Activated CD8-positive, alpha-beta memory T cell treated with anti-CD3 and anti-CD28 coated beads, Interleukin-2, amount 10 ng/mL, durations not matched to agents 7 days and 5 days (primary cell): ENCODE results near the gene LMBR1. TPM values are rescaled to one million over a fixed set of nuclear protein-coding genes. Genes with fewer than 3 reads are reported as not detected.

ENCODE experiments used
- ATAC-seq: fragments of 150-1000 bp; cut with Tn5 transposase; one replicate; pipeline ENCODE4 v1.10.0; 2021; ENCODE audit warnings: moderate library complexity
- CTCF ChIA-PET: fragments of 350-600 bp; sonication (Branson Sonifier 250); formaldehyde crosslinking; loops from one replicate; lab custom pipeline; 2021; ENCODE audit warnings: antibody characterized with exemption; lab: Charles Lee
- DNase-seq: peaks from one replicate; pipeline ENCODE4 v3.0.0-alpha.2; 2020
- H3K27ac Mint-ChIP-seq: one replicate; pipeline ENCODE4 v1.8.0; 2021; ENCODE audit warnings: mild to moderate bottlenecking, mixed read lengths
- H3K27me3 Mint-ChIP-seq: one replicate; pipeline ENCODE4 v1.8.0; 2021; ENCODE audit warnings: mixed read lengths
- H3K36me3 Mint-ChIP-seq: one replicate; pipeline ENCODE4 v1.8.0; 2021; ENCODE audit warnings: mild to moderate bottlenecking, mixed read lengths
- H3K4me1 Mint-ChIP-seq: one replicate; pipeline ENCODE4 v1.8.0; 2021; ENCODE audit warnings: mixed read lengths
- H3K4me3 Mint-ChIP-seq: one replicate; pipeline ENCODE4 v1.8.0; 2021; ENCODE audit warnings: mild to moderate bottlenecking, moderate library complexity, mixed read lengths
- H3K9me3 Mint-ChIP-seq: one replicate; pipeline ENCODE4 v1.8.0; 2022; ENCODE audit warnings: low read depth, mixed read lengths
- total RNA-seq, 2 experiments: library from RNA; stranded (reverse); gene quantifications; one replicate each; pipeline ENCODE4 v1.2.3, GENCODE V29; 2021

Gene LMBR1
- total RNA-seq, 2 experiments from 2014 or later = 64.0 to 69.8 TPM

GRCh38 chr7:156673454-156673853, 219.5 kb downstream of the LMBR1 start:
- Mint-ChIP-seq H3K27me3 (no peaks in the 10 kb centered on the region), H3K9me3 (no peaks in the 10 kb centered on the region), H3K4me3 (no peak overlapping the region), H3K27ac (no peak overlapping the region), H3K36me3 (peaks cover 16% of the 10 kb centered on the region), H3K4me1 (peaks cover 3% of the 10 kb centered on the region)
- ATAC-seq = no peak
- DNase-seq = no peak
- CTCF ChIA-PET = no interaction called here

DNA sequence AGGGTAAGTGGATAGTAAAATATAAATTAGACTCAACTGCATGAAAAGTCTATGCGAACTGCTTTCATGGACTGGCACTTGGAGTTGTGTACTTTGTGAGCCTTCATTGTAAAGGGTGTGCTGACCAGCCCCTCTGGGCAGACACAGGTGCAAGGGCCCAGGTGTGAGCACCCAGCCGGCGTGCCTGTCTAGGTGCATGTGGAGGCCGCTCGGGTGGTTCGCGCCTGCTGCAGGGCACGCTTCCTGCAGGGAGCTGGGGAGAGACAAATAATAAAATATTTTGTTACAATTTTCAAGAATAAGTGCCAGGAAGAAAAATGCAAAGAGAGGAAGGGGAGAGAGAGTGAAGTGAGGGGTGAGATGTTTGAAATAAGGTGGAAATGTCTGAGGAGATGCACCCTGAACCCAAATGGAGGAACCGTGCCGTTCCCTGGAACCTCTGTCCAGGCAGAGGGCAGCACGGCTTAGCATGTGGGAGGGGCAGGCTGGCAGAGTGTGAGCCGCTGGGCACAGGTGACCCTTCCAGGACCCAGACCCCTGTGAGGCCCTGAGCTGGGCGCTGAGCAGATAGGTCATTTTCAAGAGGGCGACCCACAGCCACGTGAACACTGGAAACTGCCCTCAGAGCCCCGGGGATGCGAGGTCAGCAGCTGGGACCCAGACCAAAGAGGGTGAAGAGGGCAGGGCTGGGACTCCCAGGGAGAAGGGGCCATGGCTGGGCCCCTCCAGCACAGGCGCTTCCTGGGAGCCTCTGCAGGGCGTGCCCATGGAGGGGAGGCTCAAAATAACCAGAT, 223.8 kb downstream of the LMBR1 start:
- CTCF ChIA-PET = no interaction called here
- Mint-ChIP-seq H3K4me1 (no peaks in the 10 kb centered on the region), H3K4me3 (no peak overlapping the region), H3K27ac (no peak overlapping the region), H3K9me3 (no peaks in the 10 kb centered on the region), H3K27me3 (no peaks in the 10 kb centered on the region), H3K36me3 (no peaks in the 10 kb centered on the region)
- no peak for DNase-seq
- ATAC-seq = no peak

DNA sequence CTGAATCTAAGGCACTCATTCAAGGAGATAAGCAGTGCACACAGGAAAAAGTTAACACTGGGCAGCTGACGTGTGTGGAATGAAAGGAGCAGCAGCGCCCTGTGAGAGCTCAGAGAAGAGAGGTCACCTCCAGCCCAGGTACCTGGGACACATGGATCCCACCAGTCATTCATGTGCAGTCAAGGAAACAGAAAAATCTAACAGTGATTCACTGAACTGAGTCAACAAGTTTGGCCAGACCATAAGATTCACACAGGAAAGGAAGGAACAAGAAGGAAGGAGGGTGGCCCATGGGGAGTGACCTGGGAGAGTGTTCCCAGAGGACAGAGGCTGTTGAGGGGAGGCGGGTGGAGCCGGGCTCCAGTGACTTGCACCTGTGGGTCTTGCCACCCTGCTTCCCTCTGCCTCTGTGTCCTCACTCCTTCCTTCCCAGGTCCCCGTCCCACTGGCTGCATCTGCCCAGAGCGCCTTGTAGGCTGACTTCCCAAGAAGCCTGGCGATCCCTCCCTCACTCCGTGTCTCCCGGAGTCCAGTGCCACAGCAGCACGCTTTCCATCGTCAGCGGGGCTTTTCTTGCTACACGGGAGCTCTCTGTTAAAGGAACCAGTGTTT, 224.7 kb downstream of the LMBR1 start:
- Mint-ChIP-seq H3K27me3 (no peaks in the 10 kb centered on the region), H3K9me3 (no peaks in the 10 kb centered on the region), H3K4me3 (no peak overlapping the region), H3K36me3 (no peaks in the 10 kb centered on the region), H3K4me1 (no peaks in the 10 kb centered on the region), H3K27ac (no peak overlapping the region)
- ATAC-seq (no peak), DNase-seq (no peak)
- CTCF ChIA-PET = no interaction called here

- Mint-ChIP-seq H3K36me3 (no peaks in the 10 kb centered on the region), H3K4me1 (no peaks in the 10 kb centered on the region), H3K9me3 (no peaks in the 10 kb centered on the region), H3K27ac (no peak overlapping the region), H3K27me3 (no peaks in the 10 kb centered on the region), H3K4me3 (no peak overlapping the region)
- ATAC-seq (no peak), DNase-seq (no peak)
- CTCF ChIA-PET = no interaction called here
Observed at GRCh38 chr7:156667110-156667426, 225.9 kb downstream of the LMBR1 start.

DNA sequence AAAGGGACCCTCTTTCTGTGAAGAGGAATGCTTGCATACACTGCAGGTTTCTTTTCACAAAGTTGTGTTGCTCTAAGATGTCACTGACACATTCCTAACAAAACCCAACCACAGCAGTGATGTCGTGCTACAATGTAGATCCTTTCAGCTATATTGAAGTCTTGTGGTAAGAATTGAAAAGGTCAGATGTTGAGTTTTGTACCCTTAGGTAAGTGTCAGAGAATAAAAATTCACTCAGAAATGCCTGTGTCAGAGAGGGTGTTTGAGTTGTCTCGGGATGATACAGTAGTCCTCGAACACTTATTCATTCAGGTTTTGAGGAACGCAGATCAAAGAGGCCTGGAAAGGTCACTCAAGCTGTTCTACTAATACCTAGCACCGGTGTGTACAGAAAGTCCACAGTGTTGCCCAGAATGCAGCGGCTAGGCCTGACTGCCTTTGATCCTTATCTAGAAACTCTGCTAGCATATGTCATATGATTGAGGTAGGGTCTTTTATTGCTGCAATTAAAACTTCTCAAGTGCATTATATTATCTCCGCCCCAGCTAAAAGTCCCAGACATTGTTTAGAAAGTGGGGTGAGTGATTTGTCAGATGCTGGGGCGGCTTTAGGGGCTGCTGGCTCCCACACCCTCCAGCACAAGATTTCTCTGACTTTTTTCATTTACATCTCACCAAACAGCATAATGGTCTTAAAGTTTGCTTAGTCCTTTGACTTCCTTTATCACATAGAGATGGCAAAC, 226.4 kb downstream of the LMBR1 start:
- ATAC-seq (no peak), DNase-seq (no peak)
- no peaks in the 10 kb centered on the region for H3K9me3 Mint-ChIP-seq
- H3K36me3 Mint-ChIP-seq = no peaks in the 10 kb centered on the region
- H3K27me3 Mint-ChIP-seq = no peaks in the 10 kb centered on the region
- no peaks in the 10 kb centered on the region for H3K4me1 Mint-ChIP-seq
- H3K27ac Mint-ChIP-seq = no peak overlapping the region
- CTCF ChIA-PET = no interaction called here
- H3K4me3 Mint-ChIP-seq = no peak overlapping the region

DNA sequence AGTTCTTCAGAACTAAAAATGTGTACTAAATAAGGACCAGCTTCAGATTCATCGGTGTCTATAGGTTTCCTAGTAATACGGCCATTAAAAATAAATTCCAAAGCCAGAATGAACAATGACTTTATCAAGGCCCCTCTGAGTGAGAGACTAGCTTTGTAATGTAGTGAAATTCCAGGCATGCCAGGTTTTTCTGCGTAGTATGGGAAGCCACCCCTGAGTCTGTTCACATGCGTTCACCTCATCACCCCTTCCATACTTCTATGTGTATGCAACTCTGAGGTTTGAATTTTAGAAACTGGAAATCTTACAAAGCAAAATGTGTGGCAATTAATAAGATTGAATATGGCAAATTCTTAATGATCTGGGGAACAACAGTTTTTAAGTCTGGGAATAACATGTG, 227.9 kb downstream of the LMBR1 start:
- no peak overlapping the region for H3K27ac Mint-ChIP-seq
- H3K9me3 Mint-ChIP-seq = no peaks in the 10 kb centered on the region
- no peaks in the 10 kb centered on the region for H3K36me3 Mint-ChIP-seq
- DNase-seq (no peak), ATAC-seq (no peak)
- no peak overlapping the region for H3K4me3 Mint-ChIP-seq
- CTCF ChIA-PET = interaction anchor here (0.9 kb wide), 1 partner anchor 15 kb away, joined by 3 read pairs; no protein-coding TSS in a partner anchor
- H3K27me3 Mint-ChIP-seq = peaks cover 2% of the 10 kb centered on the region
- no peaks in the 10 kb centered on the region for H3K4me1 Mint-ChIP-seq

DNA sequence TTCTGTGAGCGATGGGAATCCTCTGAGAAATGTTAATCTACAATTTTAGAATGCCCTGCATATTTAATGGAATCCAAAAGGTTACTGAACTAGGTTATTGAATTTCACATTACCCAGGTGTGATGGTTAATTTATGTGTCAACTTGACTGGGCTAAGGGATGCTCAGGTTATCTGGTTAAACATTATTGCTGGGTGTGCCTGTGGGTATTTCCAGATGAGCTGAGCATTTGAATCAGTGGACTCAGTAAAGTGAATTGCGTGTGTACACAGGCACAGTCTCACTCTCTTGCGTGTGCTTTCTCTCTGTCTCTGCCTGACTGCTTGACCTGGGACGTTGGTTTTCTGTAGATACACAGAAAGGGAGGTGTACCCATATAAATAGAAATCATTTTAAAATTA, 230.7 kb downstream of the LMBR1 start:
- CTCF ChIA-PET = no interaction called here
- no peak for DNase-seq
- H3K36me3 Mint-ChIP-seq = no peaks in the 10 kb centered on the region
- H3K27me3 Mint-ChIP-seq = peaks cover 14% of the 10 kb centered on the region
- no peak for ATAC-seq
- H3K27ac Mint-ChIP-seq = no peak overlapping the region
- H3K4me3 Mint-ChIP-seq = no peak overlapping the region
- no peaks in the 10 kb centered on the region for H3K4me1 Mint-ChIP-seq
- H3K9me3 Mint-ChIP-seq = no peaks in the 10 kb centered on the region

DNA sequence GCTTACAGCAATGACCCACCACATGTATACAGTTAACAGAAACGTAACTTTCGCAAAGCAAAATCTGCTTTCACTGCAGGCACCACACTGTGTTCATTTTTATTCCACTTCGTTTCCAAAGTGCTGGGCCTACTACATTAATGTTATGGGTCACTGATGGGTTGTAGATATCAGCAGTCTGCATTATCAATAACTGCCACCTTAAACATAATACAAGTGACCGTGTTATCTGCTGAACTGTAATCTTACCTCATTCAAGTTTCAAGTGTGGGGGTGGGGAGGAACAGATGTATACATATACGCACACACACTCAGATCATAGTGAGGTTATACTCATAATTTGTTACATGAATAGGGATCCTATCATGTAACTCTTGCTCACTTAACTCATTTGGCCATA, 231.3 kb downstream of the LMBR1 start:
- CTCF ChIA-PET = no interaction called here
- Mint-ChIP-seq H3K9me3 (no peaks in the 10 kb centered on the region), H3K4me3 (no peak overlapping the region), H3K36me3 (no peaks in the 10 kb centered on the region), H3K27me3 (peaks cover 14% of the 10 kb centered on the region), H3K4me1 (peaks cover 4% of the 10 kb centered on the region), H3K27ac (no peak overlapping the region)
- DNase-seq (no peak), ATAC-seq (no peak)

DNA sequence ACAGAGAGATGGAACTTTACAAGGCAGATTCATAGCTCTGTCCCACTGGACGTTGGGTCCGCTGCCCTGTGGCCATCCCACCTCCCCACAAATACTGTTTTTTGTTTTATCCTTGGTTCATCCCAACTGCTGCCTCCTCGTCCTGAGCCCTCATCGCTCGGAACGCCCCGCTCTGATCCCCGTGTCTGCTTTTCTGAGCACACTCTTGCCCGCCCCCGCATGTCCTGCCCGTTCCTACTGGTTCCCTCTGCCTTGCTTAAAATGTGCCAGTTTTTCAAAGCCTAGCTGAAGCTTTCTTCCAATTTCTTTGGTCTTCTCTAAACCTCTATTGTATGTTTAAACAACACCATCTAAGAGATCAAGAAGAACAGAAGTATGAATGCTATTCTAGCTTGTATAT, 233.0 kb downstream of the LMBR1 start:
- H3K36me3 Mint-ChIP-seq = no peaks in the 10 kb centered on the region
- peaks cover 9% of the 10 kb centered on the region for H3K4me1 Mint-ChIP-seq
- CTCF ChIA-PET = no interaction called here
- DNase-seq (no peak), ATAC-seq (no peak)
- no peaks in the 10 kb centered on the region for H3K9me3 Mint-ChIP-seq
- H3K4me3 Mint-ChIP-seq = no peak overlapping the region
- H3K27ac Mint-ChIP-seq = no peak overlapping the region
- H3K27me3 Mint-ChIP-seq = peaks cover 14% of the 10 kb centered on the region

DNA sequence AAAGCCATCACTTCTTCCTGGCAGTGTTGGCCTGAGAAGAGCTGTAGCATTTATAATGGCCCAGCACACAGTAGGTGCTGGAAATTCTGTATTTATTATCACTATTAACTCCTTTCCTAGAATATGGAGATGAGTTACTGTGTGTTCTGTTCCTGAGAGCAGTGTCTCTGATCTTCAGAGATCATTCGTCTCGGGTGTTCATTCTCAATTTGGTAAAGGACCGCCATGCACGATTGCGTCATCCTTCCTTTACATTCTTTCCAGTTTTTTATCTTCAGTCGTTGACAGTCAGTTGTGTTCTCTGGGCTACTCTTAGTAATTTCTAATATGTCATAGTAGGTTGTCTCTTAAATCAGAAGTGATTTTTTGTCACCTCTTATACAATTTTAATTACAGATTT, 233.8 kb downstream of the LMBR1 start:
- H3K27ac Mint-ChIP-seq = no peak overlapping the region
- DNase-seq = no peak
- CTCF ChIA-PET = no interaction called here
- H3K4me3 Mint-ChIP-seq = no peak overlapping the region
- H3K36me3 Mint-ChIP-seq = no peaks in the 10 kb centered on the region
- no peaks in the 10 kb centered on the region for H3K9me3 Mint-ChIP-seq
- ATAC-seq = no peak
- H3K27me3 Mint-ChIP-seq = peaks cover 14% of the 10 kb centered on the region
- peaks cover 13% of the 10 kb centered on the region for H3K4me1 Mint-ChIP-seq

GRCh38 chr7:156657681-156658080, 235.3 kb downstream of the LMBR1 start:
- CTCF ChIA-PET = no interaction called here
- Mint-ChIP-seq H3K9me3 (no peaks in the 10 kb centered on the region), H3K27me3 (peaks cover 14% of the 10 kb centered on the region), H3K36me3 (no peaks in the 10 kb centered on the region), H3K27ac (no peak overlapping the region), H3K4me3 (no peak overlapping the region), H3K4me1 (peaks cover 13% of the 10 kb centered on the region)
- DNase-seq (no peak), ATAC-seq (no peak)

DNA sequence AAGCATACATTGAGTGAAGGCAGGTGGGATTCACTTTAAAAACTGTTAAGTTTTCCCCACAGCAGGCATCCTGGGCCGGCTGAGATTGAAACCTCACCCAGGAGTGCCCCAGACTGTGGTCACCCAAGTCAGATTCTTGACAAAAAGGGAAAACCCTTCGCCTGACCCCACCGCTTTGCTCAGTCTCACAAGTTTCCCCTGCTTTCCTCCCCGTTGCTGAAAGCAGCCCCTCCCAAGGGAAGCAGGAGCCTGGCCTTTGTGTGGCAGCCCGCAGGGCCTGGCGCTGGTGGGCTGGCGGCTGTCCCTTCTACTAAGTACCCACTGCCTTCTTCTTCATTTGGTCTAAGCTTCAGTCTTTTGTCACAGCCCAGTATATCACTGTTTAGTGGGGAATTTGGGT, 236.4 kb downstream of the LMBR1 start:
- Mint-ChIP-seq H3K4me3 (no peak overlapping the region), H3K4me1 (peaks cover 13% of the 10 kb centered on the region), H3K9me3 (no peaks in the 10 kb centered on the region), H3K36me3 (no peaks in the 10 kb centered on the region), H3K27me3 (peaks cover 17% of the 10 kb centered on the region), H3K27ac (no peak overlapping the region)
- ATAC-seq = no peak
- CTCF ChIA-PET = no interaction called here
- DNase-seq = no peak

GRCh38 chr7:156655983-156656382, 237.0 kb downstream of the LMBR1 start:
- Mint-ChIP-seq H3K27me3 (peaks cover 21% of the 10 kb centered on the region), H3K36me3 (no peaks in the 10 kb centered on the region), H3K4me3 (no peak overlapping the region), H3K4me1 (peaks cover 13% of the 10 kb centered on the region), H3K27ac (no peak overlapping the region), H3K9me3 (no peaks in the 10 kb centered on the region)
- no peak for ATAC-seq
- DNase-seq = no peak
- CTCF ChIA-PET = no interaction called here

GRCh38 chr7:156655251-156655650, 237.7 kb downstream of the LMBR1 start:
- Mint-ChIP-seq H3K27ac (no peak overlapping the region), H3K27me3 (peaks cover 25% of the 10 kb centered on the region), H3K4me1 (peaks cover 13% of the 10 kb centered on the region), H3K9me3 (no peaks in the 10 kb centered on the region), H3K36me3 (no peaks in the 10 kb centered on the region), H3K4me3 (no peak overlapping the region)
- DNase-seq (no peak), ATAC-seq (no peak)
- CTCF ChIA-PET = no interaction called here
